Mesenchymal stem cell (in vitro differentiated cells and primary cell): ENCODE measurements around the gene NDE1.

Experiments used
- DNase-seq: peaks from one replicate; pipeline ENCODE4 v3.0.0-alpha.2; 2013
- H2AFZ ChIP-seq: one replicate; pipeline ENCODE4 v1.6.1; 2013; ENCODE audit warnings: low read depth, mild to moderate bottlenecking, control low read depth, inconsistent platforms, low read length, moderate library complexity
- H2AK5ac ChIP-seq: 2 replicates; pipeline ENCODE4 v1.6.1; 2013; ENCODE audit warnings: low read length, moderate library complexity, mild to moderate bottlenecking, inconsistent platforms; ENCODE audit not compliant: severe bottlenecking
- H2BK120ac ChIP-seq: one replicate; pipeline ENCODE4 v1.6.1; 2013; ENCODE audit warnings: low read depth, mild to moderate bottlenecking, inconsistent platforms, low read length, moderate library complexity
- H2BK12ac ChIP-seq, 2 experiments: one replicate each; pipeline ENCODE4 v1.6.1; 2013; ENCODE audit warnings: inconsistent platforms in 2 of 2, low read length in 2 of 2, mild to moderate bottlenecking in 2 of 2, moderate library complexity in 2 of 2, control low read depth in 1 of 2
- H2BK15ac ChIP-seq: one replicate; pipeline ENCODE4 v1.6.1; 2013; ENCODE audit warnings: mild to moderate bottlenecking, low read depth, inconsistent platforms; ENCODE audit not compliant: poor library complexity, severe bottlenecking
- H2BK5ac ChIP-seq: 2 replicates; pipeline ENCODE4 v1.6.1; 2013; ENCODE audit warnings: low read depth, mild to moderate bottlenecking, low read length, control low read depth, inconsistent platforms; ENCODE audit not compliant: poor library complexity, severe bottlenecking
- H3K14ac ChIP-seq, 2 experiments: one replicate each; pipeline ENCODE4 v1.6.1; 2013; ENCODE audit warnings: inconsistent platforms in 2 of 2, low read length in 2 of 2, control low read depth in 1 of 2, mild to moderate bottlenecking in 1 of 2, moderate library complexity in 1 of 2
- H3K18ac ChIP-seq, 2 experiments: one replicate each; pipeline ENCODE4 v1.6.1; 2013; ENCODE audit warnings: inconsistent platforms in 2 of 2, low read length in 2 of 2, control low read depth in 1 of 2, low read depth in 1 of 2, mild to moderate bottlenecking in 1 of 2
- H3K23ac ChIP-seq, 2 experiments: one replicate each; pipeline ENCODE4 v1.6.1; 2013; ENCODE audit warnings: inconsistent platforms in 2 of 2, low read length in 2 of 2, mild to moderate bottlenecking in 2 of 2, moderate library complexity in 2 of 2, control low read depth in 1 of 2
- H3K27ac ChIP-seq: 2 replicates; pipeline ENCODE4 v1.5.1; 2013; ENCODE audit warnings: mild to moderate bottlenecking, moderate library complexity, low read length, control low read depth, inconsistent platforms; ENCODE audit not compliant: poor library complexity, severe bottlenecking
- H3K27me3 ChIP-seq, 2 experiments: 2 replicates each; pipeline versions ENCODE4 v1.6.1 to v1.7.0; 2013; ENCODE audit warnings: low read length in 2 of 2, mild to moderate bottlenecking in 2 of 2, moderate library complexity in 2 of 2, control low read depth in 1 of 2, inconsistent platforms in 1 of 2; ENCODE audit not compliant: control insufficient read depth in 1 of 2, insufficient read depth in 1 of 2
- H3K36me3 ChIP-seq, 2 experiments: 2 replicates each; pipeline versions ENCODE4 v1.6.1 to v1.7.0; 2013; ENCODE audit warnings: low read length in 2 of 2, control low read depth in 1 of 2, inconsistent platforms in 1 of 2, low read depth in 1 of 2, mild to moderate bottlenecking in 1 of 2; ENCODE audit not compliant: insufficient read depth in 2 of 2, control insufficient read depth in 1 of 2
- H3K4ac ChIP-seq, 2 experiments: one replicate each; pipeline ENCODE4 v1.6.1; 2013; ENCODE audit warnings: inconsistent platforms in 2 of 2, low read length in 2 of 2, mild to moderate bottlenecking in 2 of 2, moderate library complexity in 2 of 2, control low read depth in 1 of 2, low read depth in 1 of 2
- H3K4me1 ChIP-seq: 2 replicates; pipeline ENCODE4 v1.6.1; 2013; ENCODE audit warnings: low read depth, low read length, control low read depth; ENCODE audit not compliant: control insufficient read depth, insufficient read depth
- H3K4me2 ChIP-seq: 2 replicates; pipeline ENCODE4 v1.6.1; 2013; ENCODE audit warnings: low read length, mild to moderate bottlenecking, inconsistent platforms; ENCODE audit not compliant: poor library complexity, severe bottlenecking
- H3K4me3 ChIP-seq, 2 experiments: 2 replicates each; pipeline versions ENCODE4 v1.5.1 to v1.7.0; 2013; ENCODE audit warnings: low read length in 2 of 2, mild to moderate bottlenecking in 2 of 2, control low read depth in 1 of 2, low read depth in 1 of 2; ENCODE audit not compliant: insufficient read depth in 1 of 2
- H3K79me1 ChIP-seq: replicated peaks from 2 replicates; pipeline ENCODE4 v1.6.1; 2013; ENCODE audit warnings: mild to moderate bottlenecking, control low read depth, low read length, inconsistent platforms; ENCODE audit not compliant: poor library complexity, severe bottlenecking
- H3K9ac ChIP-seq: 2 replicates; pipeline ENCODE4 v1.7.0; 2013; ENCODE audit warnings: mild to moderate bottlenecking, low read length, moderate library complexity
- H3K9me3 ChIP-seq: 2 replicates; pipeline ENCODE4 v1.7.0; 2013; ENCODE audit warnings: mild to moderate bottlenecking, low read length; ENCODE audit not compliant: control insufficient read depth
- H4K8ac ChIP-seq: one replicate; pipeline ENCODE4 v1.6.1; 2013; ENCODE audit warnings: inconsistent platforms, mild to moderate bottlenecking, low read length, moderate library complexity
- H4K91ac ChIP-seq: one replicate; pipeline ENCODE4 v1.6.1; 2013; ENCODE audit warnings: mild to moderate bottlenecking, low read length, inconsistent platforms
- WGBS: methylation state at CpG from one replicate; pipeline ENCODE4 v1.1.7; 2013; ENCODE audit warnings: mixed read lengths; 5-methylcytosine and 5-hydroxymethylcytosine counted together

The NDE1 gene

GRCh38 chr16:15604460-15605440 is 45.3 kb upstream of the NDE1 start:
- over 99% methylated on average over 12 of the region's 14 CpGs for WGBS

GRCh38 chr16:15605839-15606517 is 44.1 kb upstream of the NDE1 start:
- no peak overlapping the region for H3K23ac ChIP-seq
- H4K91ac ChIP-seq, result no peak overlapping the region
- no peak overlapping the region for H2BK12ac ChIP-seq
- no peak overlapping the region for H4K8ac ChIP-seq
- no peak for DNase-seq
- no peak overlapping the region for H3K9ac ChIP-seq
- H3K4ac ChIP-seq, result no peak overlapping the region
- no peak overlapping the region for H3K18ac ChIP-seq
- no peak overlapping the region for H2AFZ ChIP-seq
- H3K4me2 ChIP-seq, result no peak overlapping the region
- H3K79me1 ChIP-seq, result peaks cover 19% of the 10 kb centered on the region
- no peak overlapping the region for H2BK120ac ChIP-seq
- H3K4me1 ChIP-seq, result peaks cover 9% of the 10 kb centered on the region
- H3K4me3 ChIP-seq, result no peak overlapping the region
- no peak overlapping the region for H3K14ac ChIP-seq
- H2BK15ac ChIP-seq, result no peak overlapping the region
- H3K9me3 ChIP-seq, result no peaks in the 10 kb centered on the region
- peaks cover 61 to 95% of the 10 kb centered on the region in 2 experiments for H3K36me3 ChIP-seq
- H3K27me3 ChIP-seq, result no peaks in the 10 kb centered on the region
- H3K27ac ChIP-seq, result no peak overlapping the region
- no peak overlapping the region for H2AK5ac ChIP-seq
- H2BK5ac ChIP-seq, result no peak overlapping the region
- 95% methylated on average over 13 of the region's 13 CpGs for WGBS

More at GRCh38 chr16:15604460-15605440, 45.3 kb upstream of the NDE1 start:
- Histone ChIP-seq H3K4me2 (no peak overlapping the region), H2BK5ac (no peak overlapping the region), H3K36me3 (peaks cover 59 to 96% of the 10 kb centered on the region in 2 experiments), H2BK12ac (no peak overlapping the region), H4K91ac (no peak overlapping the region), H3K4me1 (peaks cover 12% of the 10 kb centered on the region), H2BK120ac (no peak overlapping the region), H3K4ac (no peak overlapping the region), H4K8ac (no peak overlapping the region), H2AFZ (no peak overlapping the region), H3K14ac (no peak overlapping the region), H3K23ac (no peak overlapping the region), H3K27me3 (no peaks in the 10 kb centered on the region), H3K4me3 (no peak overlapping the region), H3K18ac (no peak overlapping the region), H2AK5ac (no peak overlapping the region), H3K79me1 (peaks cover 19% of the 10 kb centered on the region), H3K27ac (no peak overlapping the region), H2BK15ac (no peak overlapping the region), H3K9me3 (no peaks in the 10 kb centered on the region), H3K9ac (no peak overlapping the region)
- DNase-seq, result no peak

- H3K79me1 ChIP-seq, result peaks cover 18% of the 10 kb centered on the region
- no peak overlapping the region for H3K4me3 ChIP-seq
- H4K91ac ChIP-seq, result no peak overlapping the region
- no peak overlapping the region for H2BK15ac ChIP-seq
- H3K9ac ChIP-seq, result no peak overlapping the region
- WGBS, result 97% methylated on average over 5 of the region's 5 CpGs
- H2AK5ac ChIP-seq, result no peak overlapping the region
- no peak overlapping the region for H2BK120ac ChIP-seq
- H4K8ac ChIP-seq, result no peak overlapping the region
- H3K36me3 ChIP-seq, result peaks cover 54 to 94% of the 10 kb centered on the region in 2 experiments
- no peak overlapping the region for H3K27ac ChIP-seq
- peak overlapping the region in 1 of 2 experiments; percentile 7 for H2BK12ac ChIP-seq
- H3K14ac ChIP-seq, result no peak overlapping the region
- peaks cover 5% of the 10 kb centered on the region for H3K4me1 ChIP-seq
- H3K4me2 ChIP-seq, result no peak overlapping the region
- no peak overlapping the region for H2BK5ac ChIP-seq
- H3K23ac ChIP-seq, result no peak overlapping the region
- H2AFZ ChIP-seq, result no peak overlapping the region
- H3K18ac ChIP-seq, result peak overlapping the region in 1 of 2 experiments; percentile 79
- no peak for DNase-seq
- no peak overlapping the region for H3K4ac ChIP-seq
- no peaks in the 10 kb centered on the region for H3K27me3 ChIP-seq
- H3K9me3 ChIP-seq, result no peaks in the 10 kb centered on the region
Measured at GRCh38 chr16:15606518-15607220, 43.4 kb upstream of the NDE1 start.
